ENCODE data around the gene GREM2.

The GREM2 gene

DNA sequence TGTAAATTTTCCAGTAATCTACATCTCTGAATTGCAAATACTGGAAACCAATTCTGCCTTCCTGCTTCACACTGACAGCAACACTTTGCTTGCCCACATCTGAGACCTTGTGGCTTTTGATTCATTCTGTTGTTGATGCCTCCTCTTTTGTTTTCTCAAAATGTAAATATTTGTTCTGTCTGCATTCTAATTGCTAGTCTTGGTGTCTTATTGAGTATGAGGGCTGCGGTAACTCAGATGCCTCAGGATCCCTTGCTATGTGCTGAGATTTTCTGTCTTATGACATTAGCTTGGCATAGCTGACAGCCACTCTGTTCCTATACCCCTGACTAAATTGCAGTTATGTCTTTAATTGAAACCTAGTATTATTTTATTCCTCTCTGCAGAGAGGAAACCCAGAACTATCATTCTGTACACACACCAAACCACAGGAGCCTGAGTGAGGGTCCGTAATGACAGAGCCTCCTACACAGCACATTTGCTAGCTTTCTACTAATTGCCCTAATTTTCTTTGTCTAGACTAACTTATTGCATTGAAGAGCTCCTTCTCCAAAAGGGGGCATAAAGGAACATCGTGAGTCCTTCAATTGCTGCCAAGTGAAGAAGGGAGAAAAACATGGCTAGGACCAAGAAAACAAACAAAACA, 72.1 kb downstream of the GREM2 start:
- no peak overlapping the region for H3K4me2 ChIP-seq (ENCODE audit: low read length)
- no peaks in the 10 kb centered on the region for H3K36me3 ChIP-seq (ENCODE audit: insufficient read depth, low read length)
- no peaks in the 10 kb centered on the region for H3K4me1 ChIP-seq (ENCODE audit: control insufficient read depth, insufficient read depth, low read length)
- no peak overlapping the region for H3K9ac ChIP-seq (ENCODE audit: low read depth, low read length)
- no peak overlapping the region for H3K4me3 ChIP-seq (ENCODE audit: low read length)
- no peaks in the 10 kb centered on the region for H3K27me3 ChIP-seq (ENCODE audit: control insufficient read depth, insufficient read depth, low read length)
- no peaks in the 10 kb centered on the region for H3K9me3 ChIP-seq (replicated peaks; ENCODE audit: low read length)

GRCh38 chr1:240538776-240539430, 73.1 kb downstream of the GREM2 start:
- no peaks in the 10 kb centered on the region for H3K9me3 ChIP-seq (replicated peaks; ENCODE audit: low read length)
- no peak overlapping the region for H3K9ac ChIP-seq (ENCODE audit: low read depth, low read length)
- H3K36me3 ChIP-seq (ENCODE audit: insufficient read depth, low read length) = no peaks in the 10 kb centered on the region
- no peak overlapping the region for H3K4me2 ChIP-seq (ENCODE audit: low read length)
- no peak overlapping the region for H3K4me3 ChIP-seq (ENCODE audit: low read length)
- H3K4me1 ChIP-seq (ENCODE audit: control insufficient read depth, insufficient read depth, low read length) = no peaks in the 10 kb centered on the region
- H3K27me3 ChIP-seq (ENCODE audit: control insufficient read depth, insufficient read depth, low read length) = no peaks in the 10 kb centered on the region

GRCh38 chr1:240533154-240533780, 78.7 kb downstream of the GREM2 start:
- H3K36me3 ChIP-seq (ENCODE audit: insufficient read depth, low read length) = no peaks in the 10 kb centered on the region
- H3K9me3 ChIP-seq (replicated peaks; ENCODE audit: low read length) = no peaks in the 10 kb centered on the region
- no peak overlapping the region for H3K4me3 ChIP-seq (ENCODE audit: low read length)
- H3K4me2 ChIP-seq (ENCODE audit: low read length) = no peak overlapping the region
- no peak overlapping the region for H3K9ac ChIP-seq (ENCODE audit: low read depth, low read length)
- H3K27me3 ChIP-seq (ENCODE audit: control insufficient read depth, insufficient read depth, low read length) = peaks cover 8% of the 10 kb centered on the region
- H3K4me1 ChIP-seq (ENCODE audit: control insufficient read depth, insufficient read depth, low read length) = no peaks in the 10 kb centered on the region

DNA sequence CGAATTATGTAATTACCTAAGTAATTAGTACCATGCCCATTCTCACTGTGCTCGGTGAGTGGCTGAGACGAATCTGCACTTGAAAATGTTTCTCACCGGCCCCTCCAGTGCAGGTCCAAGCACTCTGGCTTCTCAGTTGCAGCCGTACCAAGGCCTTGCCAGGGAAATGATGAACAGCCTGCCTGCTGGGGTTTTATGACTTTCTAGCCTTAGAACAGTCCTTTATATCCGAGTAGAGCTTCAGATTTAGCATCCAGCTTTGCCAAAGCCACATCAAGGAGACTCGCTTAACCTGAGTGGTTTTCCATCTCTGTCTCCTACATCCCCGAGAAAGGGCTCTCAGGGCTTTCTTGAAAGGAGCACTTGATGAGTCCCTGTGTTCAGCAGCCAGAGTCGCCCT, 83.4 kb downstream of the GREM2 start:
- Histone ChIP-seq H3K4me2 (ENCODE audit: low read length) (no peak overlapping the region), H3K4me1 (ENCODE audit: control insufficient read depth, insufficient read depth, low read length) (no peaks in the 10 kb centered on the region), H3K36me3 (ENCODE audit: insufficient read depth, low read length) (no peaks in the 10 kb centered on the region), H3K27me3 (ENCODE audit: control insufficient read depth, insufficient read depth, low read length) (peaks cover 8% of the 10 kb centered on the region), H3K4me3 (ENCODE audit: low read length) (no peak overlapping the region), H3K9ac (ENCODE audit: low read depth, low read length) (no peak overlapping the region), H3K9me3 (replicated peaks; ENCODE audit: low read length) (no peaks in the 10 kb centered on the region)

DNA sequence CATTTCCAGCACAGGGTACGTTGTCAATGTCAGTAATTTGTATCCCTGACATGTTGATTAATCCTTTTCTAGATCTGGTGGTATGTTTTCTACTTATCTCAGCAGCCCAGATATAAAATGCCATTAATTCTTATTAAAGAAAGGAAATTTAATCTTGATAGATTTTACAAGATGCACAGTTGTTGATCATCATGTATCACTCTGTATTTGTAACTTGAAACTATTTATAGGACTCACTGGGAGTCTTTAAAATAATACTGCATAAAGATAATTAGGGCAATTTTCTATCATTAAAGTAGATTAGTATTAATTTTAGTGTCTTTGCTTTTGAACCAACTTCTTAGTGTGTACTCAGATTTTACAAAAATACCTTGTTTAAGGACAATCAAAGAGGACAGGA, 84.9 kb downstream of the GREM2 start:
- no peaks in the 10 kb centered on the region for H3K27me3 ChIP-seq (ENCODE audit: control insufficient read depth, insufficient read depth, low read length)
- H3K4me2 ChIP-seq (ENCODE audit: low read length) = no peak overlapping the region
- H3K4me1 ChIP-seq (ENCODE audit: control insufficient read depth, insufficient read depth, low read length) = no peaks in the 10 kb centered on the region
- no peaks in the 10 kb centered on the region for H3K36me3 ChIP-seq (ENCODE audit: insufficient read depth, low read length)
- H3K4me3 ChIP-seq (ENCODE audit: low read length) = no peak overlapping the region
- H3K9ac ChIP-seq (ENCODE audit: low read depth, low read length) = no peak overlapping the region
- H3K9me3 ChIP-seq (replicated peaks; ENCODE audit: low read length) = no peaks in the 10 kb centered on the region

- H3K9me3 ChIP-seq (replicated peaks; ENCODE audit: low read length) = no peaks in the 10 kb centered on the region
- H3K27me3 ChIP-seq (ENCODE audit: control insufficient read depth, insufficient read depth, low read length) = no peaks in the 10 kb centered on the region
- no peak overlapping the region for H3K4me3 ChIP-seq (ENCODE audit: low read length)
Observed at GRCh38 chr1:240526312-240526711, 85.6 kb downstream of the GREM2 start.

GRCh38 chr1:240524356-240525069, 87.4 kb downstream of the GREM2 start:
- Histone ChIP-seq H3K27me3 (ENCODE audit: control insufficient read depth, insufficient read depth, low read length) (no peaks in the 10 kb centered on the region), H3K9ac (ENCODE audit: low read depth, low read length) (no peak overlapping the region), H3K4me2 (ENCODE audit: low read length) (no peak overlapping the region), H3K4me1 (ENCODE audit: control insufficient read depth, insufficient read depth, low read length) (no peaks in the 10 kb centered on the region), H3K4me3 (ENCODE audit: low read length) (no peak overlapping the region), H3K36me3 (ENCODE audit: insufficient read depth, low read length) (no peaks in the 10 kb centered on the region), H3K9me3 (replicated peaks; ENCODE audit: low read length) (no peaks in the 10 kb centered on the region)

More at GRCh38 chr1:240526312-240526711, 85.6 kb downstream of the GREM2 start:
- H3K36me3 ChIP-seq (ENCODE audit: insufficient read depth, low read length) = no peaks in the 10 kb centered on the region
- no peaks in the 10 kb centered on the region for H3K4me1 ChIP-seq (ENCODE audit: control insufficient read depth, insufficient read depth, low read length)
- no peak overlapping the region for H3K9ac ChIP-seq (ENCODE audit: low read depth, low read length)
- no peak overlapping the region for H3K4me2 ChIP-seq (ENCODE audit: low read length)

DNA sequence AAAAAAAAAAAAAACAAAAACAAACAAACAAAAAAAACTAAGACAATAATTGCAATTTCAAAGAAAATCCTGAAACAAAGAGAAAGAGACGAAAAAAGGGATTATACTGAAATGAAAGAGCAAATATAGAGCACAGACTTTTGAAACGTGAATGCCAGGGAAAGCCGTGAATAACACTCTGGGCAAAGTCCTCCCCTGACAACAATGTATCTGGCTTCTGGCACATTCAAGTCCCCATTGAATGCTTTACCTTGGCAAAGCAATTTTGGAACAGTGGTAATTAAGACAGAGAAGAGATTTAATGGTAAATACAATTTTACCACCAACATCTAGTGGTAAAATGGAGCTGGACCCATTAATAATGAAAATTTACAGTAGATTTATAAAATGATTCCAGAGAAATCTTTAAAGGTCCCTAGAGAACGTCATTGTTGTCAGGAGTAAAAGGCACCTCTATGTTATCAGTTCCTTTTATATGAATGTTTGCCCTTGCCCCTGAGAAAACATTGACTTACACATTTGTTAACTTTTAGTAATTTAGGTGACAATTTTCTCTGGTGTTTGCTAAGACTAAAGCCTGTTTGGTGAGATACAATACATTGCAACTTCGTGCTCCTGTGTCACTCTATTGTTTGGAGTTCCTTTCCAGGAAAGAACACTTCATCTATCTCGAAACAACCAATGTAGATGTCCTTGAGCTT, 89.7 kb downstream of the GREM2 start:
- no peaks in the 10 kb centered on the region for H3K27me3 ChIP-seq (ENCODE audit: control insufficient read depth, insufficient read depth, low read length)
- no peak overlapping the region for H3K4me2 ChIP-seq (ENCODE audit: low read length)
- H3K4me1 ChIP-seq (ENCODE audit: control insufficient read depth, insufficient read depth, low read length) = no peaks in the 10 kb centered on the region
- no peak overlapping the region for H3K9ac ChIP-seq (ENCODE audit: low read depth, low read length)
- no peak overlapping the region for H3K4me3 ChIP-seq (ENCODE audit: low read length)
- H3K9me3 ChIP-seq (replicated peaks; ENCODE audit: low read length) = no peaks in the 10 kb centered on the region
- no peaks in the 10 kb centered on the region for H3K36me3 ChIP-seq (ENCODE audit: insufficient read depth, low read length)

DNA sequence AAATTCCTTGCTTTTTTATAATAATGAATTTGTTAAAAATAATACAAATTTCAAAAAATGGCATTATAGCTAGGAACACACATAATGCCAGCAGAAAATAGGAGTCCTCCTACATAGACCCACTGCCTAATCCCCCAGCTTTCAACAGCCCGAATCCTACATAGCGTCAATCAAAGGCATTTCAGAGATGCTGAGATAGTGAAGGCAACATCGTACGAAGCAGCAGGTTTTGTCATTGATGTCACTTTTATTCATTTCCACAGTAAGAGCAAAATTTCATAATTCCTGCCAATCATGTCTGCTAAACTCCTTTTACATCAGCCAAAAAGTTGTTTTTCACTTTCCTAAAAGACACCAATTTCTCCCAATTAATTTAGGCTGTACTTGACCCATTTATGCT, 94.1 kb downstream of the GREM2 start:
- Histone ChIP-seq H3K36me3 (ENCODE audit: insufficient read depth, low read length) (no peaks in the 10 kb centered on the region), H3K4me3 (ENCODE audit: low read length) (no peak overlapping the region), H3K9ac (ENCODE audit: low read depth, low read length) (no peak overlapping the region), H3K4me2 (ENCODE audit: low read length) (no peak overlapping the region), H3K9me3 (replicated peaks; ENCODE audit: low read length) (no peaks in the 10 kb centered on the region), H3K27me3 (ENCODE audit: control insufficient read depth, insufficient read depth, low read length) (no peaks in the 10 kb centered on the region), H3K4me1 (ENCODE audit: control insufficient read depth, insufficient read depth, low read length) (peaks cover 12% of the 10 kb centered on the region)

GRCh38 chr1:240516069-240516468, 95.9 kb downstream of the GREM2 start:
- Histone ChIP-seq H3K4me3 (ENCODE audit: low read length) (no peak overlapping the region), H3K36me3 (ENCODE audit: insufficient read depth, low read length) (no peaks in the 10 kb centered on the region), H3K9me3 (replicated peaks; ENCODE audit: low read length) (no peaks in the 10 kb centered on the region), H3K27me3 (ENCODE audit: control insufficient read depth, insufficient read depth, low read length) (no peaks in the 10 kb centered on the region), H3K9ac (ENCODE audit: low read depth, low read length) (no peak overlapping the region), H3K4me1 (ENCODE audit: control insufficient read depth, insufficient read depth, low read length) (peaks cover 12% of the 10 kb centered on the region), H3K4me2 (ENCODE audit: low read length) (no peak overlapping the region)

DNA sequence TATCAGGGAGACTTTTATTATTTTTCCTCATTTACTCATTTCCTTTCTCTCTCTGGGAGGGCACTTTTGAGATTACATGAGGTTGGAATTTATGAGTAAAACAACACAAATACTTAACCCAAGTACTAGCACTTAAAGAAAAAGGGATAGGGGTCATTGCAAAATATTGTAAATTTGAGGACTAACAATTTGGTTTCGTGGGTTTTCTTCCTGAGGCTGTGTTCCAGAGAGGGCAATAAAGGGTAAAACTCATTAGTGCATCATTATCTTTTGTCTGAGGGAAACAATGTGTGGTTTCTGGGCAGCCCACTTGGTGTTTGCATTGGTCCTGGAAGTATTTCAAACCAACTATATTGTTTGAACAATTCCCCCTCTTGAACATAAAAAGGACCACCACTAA, 96.5 kb downstream of the GREM2 start:
- Histone ChIP-seq H3K27me3 (ENCODE audit: control insufficient read depth, insufficient read depth, low read length) (no peaks in the 10 kb centered on the region), H3K9ac (ENCODE audit: low read depth, low read length) (no peak overlapping the region), H3K4me2 (ENCODE audit: low read length) (peak overlapping the region; percentile 25), H3K9me3 (replicated peaks; ENCODE audit: low read length) (no peaks in the 10 kb centered on the region), H3K4me3 (ENCODE audit: low read length) (no peak overlapping the region), H3K4me1 (ENCODE audit: control insufficient read depth, insufficient read depth, low read length) (peaks cover 12% of the 10 kb centered on the region), H3K36me3 (ENCODE audit: insufficient read depth, low read length) (no peaks in the 10 kb centered on the region)
